CD14-positive monocyte (primary cell): ENCODE measurements around the gene KCNK3. TPM values are rescaled to one million over a fixed set of nuclear protein-coding genes. Genes with fewer than 3 reads are reported as not detected.
"Not testable (repeated sequence)": the region's sequence is repeated elsewhere in the genome, so short reads cannot be mapped to it uniquely, and the experiment has no call there.

Experiments used
- DNase-seq, 3 donors: peaks; one replicate each; pipeline ENCODE4 v3.0.0-alpha.2; 2011 to 2022
- H2AFZ ChIP-seq: 2 replicates; pipeline ENCODE4 v1.6.0; 2012; ENCODE audit warnings: mild to moderate bottlenecking, low read depth, low read length, inconsistent platforms; ENCODE audit not compliant: insufficient read depth, poor library complexity, severe bottlenecking
- H3K27ac ChIP-seq, 2 donors: 1 replicate in 1 of 2; 2 replicates in 1 of 2; pipeline ENCODE4 v1.5.1; 2012 to 2013; ENCODE audit warnings: low read length in 2 of 2, control low read depth in 1 of 2, inconsistent platforms in 1 of 2, low read depth in 1 of 2, mild to moderate bottlenecking in 1 of 2
- H3K27me3 ChIP-seq, 2 donors: one replicate each; pipeline versions ENCODE4 v1.6.0 to v1.6.1; 2011 to 2013; ENCODE audit warnings: low read length in 2 of 2; ENCODE audit not compliant: control insufficient read depth in 2 of 2, insufficient read depth in 2 of 2
- H3K36me3 ChIP-seq, 2 donors: replicated peaks in 1 of 2; 1 replicate in 1 of 2; 2 replicates in 1 of 2; pipeline versions ENCODE4 v1.5.1 to v1.6.1; 2012 to 2013; ENCODE audit warnings: low read length in 2 of 2, control low read depth in 1 of 2, inconsistent platforms in 1 of 2, mild to moderate bottlenecking in 1 of 2; ENCODE audit not compliant: insufficient read depth in 2 of 2, control insufficient read depth in 1 of 2
- H3K4me1 ChIP-seq, 2 donors: 1 replicate in 1 of 2; 2 replicates in 1 of 2; pipeline versions ENCODE4 v1.5.1 to v1.6.1; 2012 to 2013; ENCODE audit warnings: low read length in 2 of 2, control low read depth in 1 of 2, inconsistent platforms in 1 of 2, mild to moderate bottlenecking in 1 of 2, moderate library complexity in 1 of 2; ENCODE audit not compliant: insufficient read depth in 2 of 2, control insufficient read depth in 1 of 2
- H3K4me2 ChIP-seq: replicated peaks from 2 replicates; pipeline ENCODE3; 2012; ENCODE audit warnings: low read length, moderate library complexity, mild to moderate bottlenecking; ENCODE audit not compliant: poor library complexity, severe bottlenecking; ENCODE audit errors: extremely low read depth
- H3K4me3 ChIP-seq, 3 experiments: fragments of 200-600 bp in 1 of 3; sonication (generic) in 1 of 3; replicated peaks in 1 of 3; 1 replicate in 2 of 3; 2 replicates in 1 of 3; pipeline ENCODE4 v1.5.1; 2011 to 2013; ENCODE audit warnings: low read length in 3 of 3, mild to moderate bottlenecking in 3 of 3, control low read depth in 2 of 3, low read depth in 2 of 3, inconsistent platforms in 1 of 3, moderate library complexity in 1 of 3
- H3K79me2 ChIP-seq: 2 replicates; pipeline ENCODE4 v1.6.0; 2012; ENCODE audit warnings: mild to moderate bottlenecking, control low read depth, inconsistent platforms, low read length, moderate library complexity; ENCODE audit not compliant: insufficient read depth
- H3K9ac ChIP-seq: 2 replicates; pipeline ENCODE4 v1.6.0; 2017; ENCODE audit warnings: low read length, mild to moderate bottlenecking; ENCODE audit not compliant: insufficient read depth, poor library complexity, severe bottlenecking
- H3K9me3 ChIP-seq, 2 donors: replicated peaks in 1 of 2; 1 replicate in 1 of 2; 2 replicates in 1 of 2; pipeline versions ENCODE4 v1.5.1 to v1.6.1; 2012 to 2013; ENCODE audit warnings: low read length in 2 of 2, control low read depth in 1 of 2; ENCODE audit not compliant: control insufficient read depth in 1 of 2, insufficient read depth in 1 of 2
- H4K20me1 ChIP-seq: 2 replicates; pipeline ENCODE4 v1.6.0; 2012; ENCODE audit warnings: mild to moderate bottlenecking, low read length, control low read depth, moderate library complexity; ENCODE audit not compliant: insufficient read depth
- H3K27ac Mint-ChIP-seq, 7 donors: one replicate each; pipeline ENCODE4 v1.8.0; 2020; ENCODE audit warnings: mild to moderate bottlenecking in 7 of 7, mixed read lengths in 7 of 7, moderate library complexity in 6 of 7, inconsistent platforms in 2 of 7
- H3K27me3 Mint-ChIP-seq, 3 donors: one replicate each; pipeline ENCODE4 v1.8.0; 2021 to 2022; ENCODE audit warnings: low read depth in 3 of 3, mild to moderate bottlenecking in 3 of 3, mixed read lengths in 3 of 3, moderate library complexity in 3 of 3, inconsistent platforms in 1 of 3
- H3K36me3 Mint-ChIP-seq, 2 donors: one replicate each; pipeline ENCODE4 v1.8.0; 2020; ENCODE audit warnings: mixed read lengths in 2 of 2, inconsistent platforms in 1 of 2, mild to moderate bottlenecking in 1 of 2
- H3K4me1 Mint-ChIP-seq: one replicate; pipeline ENCODE4 v1.8.0; 2020; ENCODE audit warnings: mild to moderate bottlenecking, mixed read lengths
- H3K4me3 Mint-ChIP-seq, 2 donors: one replicate each; pipeline ENCODE4 v1.8.0; 2020; ENCODE audit warnings: mild to moderate bottlenecking in 2 of 2, mixed read lengths in 2 of 2, moderate library complexity in 1 of 2
- H3K9me3 Mint-ChIP-seq, 7 donors: one replicate each; pipeline ENCODE4 v1.8.0; 2020 to 2022; ENCODE audit warnings: mixed read lengths in 7 of 7, mild to moderate bottlenecking in 6 of 7, moderate library complexity in 6 of 7, inconsistent platforms in 2 of 7
- WGBS: methylation state at CpG from one replicate; pipeline ENCODE4 v1.1.5; 2013; ENCODE audit warnings: missing lambda C conversion rate; ENCODE audit not compliant: insufficient coverage; 5-methylcytosine and 5-hydroxymethylcytosine counted together
- intact Hi-C, 2 donors: fragments of 100-400 bp; cut with micrococcal nuclease; formaldehyde crosslinking; loops; one replicate each; pipeline versions ENCODE4 v1.15.0 to v1.15.1; 2023
- polyA plus RNA-seq, 3 donors: library from polyadenylated mRNA; depleted of rRNA in 1 of 3; unstranded in 2 of 3; stranded (reverse) in 1 of 3; fragments of 300-500 nt in 2 of 3; fragments of >200 nt in 1 of 3; fragmentation: Illumina TruSeq in 2 of 3; gene quantifications; 1 replicate in 2 of 3; 2 replicates in 1 of 3; pipeline ENCODE4 v1.2.3, GENCODE V29; 2012 to 2021
- TF ChIP-seq, protein P1 (sequence below): fragments of 200-600 bp; IDR thresholded peaks from one replicate; pipeline ENCODE4 v1.8.0; 2022; ENCODE audit warnings: antibody characterized with exemption, mild to moderate bottlenecking

KCNK3 gene
- polyA plus RNA-seq, 3 donors, result not detected

DNA sequence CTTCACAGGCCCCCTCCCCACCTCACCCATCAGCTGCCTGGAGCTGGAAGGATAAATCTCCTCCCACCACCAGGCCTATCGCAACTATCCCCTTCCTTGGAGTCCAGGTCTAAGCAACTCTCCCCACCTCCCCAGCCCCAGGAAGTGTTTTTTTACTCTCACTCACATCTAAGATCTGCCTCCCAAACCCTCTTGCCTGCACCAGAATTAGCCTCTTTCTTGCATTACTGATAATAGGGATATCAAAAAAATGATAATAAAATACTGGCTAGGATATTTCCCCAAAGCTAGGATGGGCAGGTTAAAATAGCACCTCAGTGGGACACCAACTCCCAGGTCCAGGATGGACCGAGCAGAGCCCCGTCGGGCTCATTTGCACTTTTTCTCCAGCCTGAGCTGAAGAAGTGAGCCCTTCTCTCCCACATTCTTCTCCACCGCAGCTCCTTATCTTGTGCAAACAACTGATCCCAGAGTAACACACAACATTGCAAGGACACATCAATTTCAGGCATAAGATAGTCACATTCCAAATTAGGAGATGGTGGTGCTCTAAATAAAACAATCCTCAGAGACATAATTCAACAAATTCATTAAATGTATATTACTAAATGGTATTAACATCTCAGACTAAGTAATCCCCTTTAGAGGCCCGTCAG is 33.7 kb upstream of the KCNK3 start:
- Mint-ChIP-seq H3K9me3 (peaks cover 10 to 35% (median 22%) of the 10 kb centered on the region in 7 donors), H3K27ac (no peak overlapping the region), H3K27me3 (peaks cover 5 to 18% (median 10%) of the 10 kb centered on the region in 3 donors), H3K4me1 (no peaks in the 10 kb centered on the region), H3K4me3 (no peak overlapping the region), H3K36me3 (no peaks in the 10 kb centered on the region)
- TF ChIP-seq, protein P1, sequence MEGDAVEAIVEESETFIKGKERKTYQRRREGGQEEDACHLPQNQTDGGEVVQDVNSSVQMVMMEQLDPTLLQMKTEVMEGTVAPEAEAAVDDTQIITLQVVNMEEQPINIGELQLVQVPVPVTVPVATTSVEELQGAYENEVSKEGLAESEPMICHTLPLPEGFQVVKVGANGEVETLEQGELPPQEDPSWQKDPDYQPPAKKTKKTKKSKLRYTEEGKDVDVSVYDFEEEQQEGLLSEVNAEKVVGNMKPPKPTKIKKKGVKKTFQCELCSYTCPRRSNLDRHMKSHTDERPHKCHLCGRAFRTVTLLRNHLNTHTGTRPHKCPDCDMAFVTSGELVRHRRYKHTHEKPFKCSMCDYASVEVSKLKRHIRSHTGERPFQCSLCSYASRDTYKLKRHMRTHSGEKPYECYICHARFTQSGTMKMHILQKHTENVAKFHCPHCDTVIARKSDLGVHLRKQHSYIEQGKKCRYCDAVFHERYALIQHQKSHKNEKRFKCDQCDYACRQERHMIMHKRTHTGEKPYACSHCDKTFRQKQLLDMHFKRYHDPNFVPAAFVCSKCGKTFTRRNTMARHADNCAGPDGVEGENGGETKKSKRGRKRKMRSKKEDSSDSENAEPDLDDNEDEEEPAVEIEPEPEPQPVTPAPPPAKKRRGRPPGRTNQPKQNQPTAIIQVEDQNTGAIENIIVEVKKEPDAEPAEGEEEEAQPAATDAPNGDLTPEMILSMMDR, result no peak
- Histone ChIP-seq H3K4me3 (no peak overlapping the region), H3K9ac (no peak overlapping the region), H3K4me2 (no peak overlapping the region), H3K36me3 (no peaks in the 10 kb centered on the region), H2AFZ (no peak overlapping the region), H3K4me1 (no peaks in the 10 kb centered on the region), H3K9me3 (peaks cover 10 to 12% of the 10 kb centered on the region in 2 donors), H3K79me2 (no peaks in the 10 kb centered on the region), H3K27me3 (no peaks in the 10 kb centered on the region), H4K20me1 (no peaks in the 10 kb centered on the region), H3K27ac (no peak overlapping the region)
- intact Hi-C loops, result no loop called here
- WGBS, result 77% methylated on average over 5 of the region's 6 CpGs
- no peak for DNase-seq

DNA sequence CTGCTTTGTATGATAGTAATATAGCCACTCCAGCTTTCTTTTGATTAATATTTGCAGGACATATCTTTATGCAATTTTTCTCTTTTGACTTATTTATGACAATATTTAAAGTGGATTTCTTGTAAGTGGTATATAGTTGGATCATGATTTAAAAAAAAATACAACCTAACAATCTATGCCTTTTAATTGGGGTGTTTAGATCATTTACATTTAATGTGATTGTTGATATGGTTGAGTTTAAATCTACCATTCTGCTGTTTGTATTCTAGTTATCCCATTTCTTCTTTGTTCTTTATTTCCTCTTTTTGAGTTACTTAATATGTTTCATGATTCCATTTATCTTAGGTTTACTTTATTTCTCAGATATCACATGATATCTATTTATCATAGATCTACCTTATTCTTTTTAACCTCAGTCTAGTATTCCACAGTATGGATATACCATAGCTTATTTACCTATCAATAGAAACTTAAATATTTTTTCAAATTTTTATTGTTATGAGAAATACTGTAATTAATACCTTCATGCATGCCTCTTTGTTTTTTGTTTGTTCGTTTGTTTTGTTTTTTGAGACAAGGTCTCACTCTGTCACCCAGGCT is 32.1 kb upstream of the KCNK3 start:
- H3K36me3 Mint-ChIP-seq, result no peaks in the 10 kb centered on the region
- no CpG with 5 or more reads among the region's 1 CpG for WGBS
- TF ChIP-seq, protein P1, result no peak

DNA sequence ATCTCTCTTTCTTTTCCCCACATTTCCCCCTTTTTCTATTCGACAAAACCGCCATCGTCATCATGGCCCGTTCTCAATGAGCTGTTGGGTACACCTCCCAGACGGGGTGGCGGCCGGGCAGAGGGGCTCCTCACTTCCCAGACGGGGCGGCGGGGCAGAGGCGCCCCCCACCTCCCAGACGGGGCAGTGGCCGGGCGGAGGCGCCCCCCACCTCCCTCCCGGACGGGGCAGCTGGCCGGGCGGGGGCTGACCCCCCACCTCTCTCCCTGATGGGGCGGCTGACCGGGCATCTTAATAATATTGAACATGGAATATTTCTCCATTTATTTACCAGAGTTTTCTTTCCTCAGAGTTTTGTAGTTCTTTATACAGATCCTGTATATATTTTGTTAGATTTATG is 27.2 kb upstream of the KCNK3 start:
- H3K36me3 Mint-ChIP-seq, H3K4me3 Mint-ChIP-seq, H4K20me1 ChIP-seq, DNase-seq, H3K27ac ChIP-seq, H2AFZ ChIP-seq, intact Hi-C loops, H3K36me3 ChIP-seq, H3K9me3 ChIP-seq, H3K79me2 ChIP-seq, H3K9ac ChIP-seq, H3K27me3 ChIP-seq, H3K4me3 ChIP-seq, H3K4me1 ChIP-seq, H3K4me2 ChIP-seq, H3K4me1 Mint-ChIP-seq, H3K27ac Mint-ChIP-seq: not testable (repeated sequence)
- WGBS, result no CpG with 5 or more reads among the region's 21 CpGs
- Mint-ChIP-seq H3K27me3 (peaks cover 20 to 26% (median 21%) of the 10 kb centered on the region in 3 donors), H3K9me3 (peaks cover 6 to 19% (median 12%) of the 10 kb centered on the region in 7 donors)

More for the DNA sequence above, 32.1 kb upstream of the KCNK3 start:
- Histone ChIP-seq H2AFZ (no peak overlapping the region), H3K4me3 (no peak overlapping the region), H4K20me1 (no peaks in the 10 kb centered on the region), H3K9me3 (peaks cover 10 to 12% of the 10 kb centered on the region in 2 donors), H3K9ac (no peak overlapping the region), H3K36me3 (no peaks in the 10 kb centered on the region), H3K4me1 (no peaks in the 10 kb centered on the region), H3K27me3 (no peaks in the 10 kb centered on the region), H3K4me2 (no peak overlapping the region), H3K27ac (no peak overlapping the region), H3K79me2 (no peaks in the 10 kb centered on the region)
- H3K4me3 Mint-ChIP-seq, result no peak overlapping the region
- no peaks in the 10 kb centered on the region for H3K4me1 Mint-ChIP-seq
- H3K27ac Mint-ChIP-seq, result no peak overlapping the region
- peaks cover 9 to 18% (median 10%) of the 10 kb centered on the region in 3 donors for H3K27me3 Mint-ChIP-seq
- no peak for DNase-seq
- intact Hi-C loops, result no loop called here
- H3K9me3 Mint-ChIP-seq, result peaks cover 10 to 35% (median 22%) of the 10 kb centered on the region in 7 donors
